SW480 (cell line): ENCODE data around the gene CHCHD10.
"Not testable (repeated sequence)": the region's sequence is repeated elsewhere in the genome, so short reads cannot be mapped to it uniquely, and the experiment has no call there.

Experiments used
- DNase-seq: peaks from one replicate; pipeline ENCODE4 v3.0.0-alpha.2; 2016; ENCODE audit warnings: low spot score

Gene CHCHD10

DNA sequence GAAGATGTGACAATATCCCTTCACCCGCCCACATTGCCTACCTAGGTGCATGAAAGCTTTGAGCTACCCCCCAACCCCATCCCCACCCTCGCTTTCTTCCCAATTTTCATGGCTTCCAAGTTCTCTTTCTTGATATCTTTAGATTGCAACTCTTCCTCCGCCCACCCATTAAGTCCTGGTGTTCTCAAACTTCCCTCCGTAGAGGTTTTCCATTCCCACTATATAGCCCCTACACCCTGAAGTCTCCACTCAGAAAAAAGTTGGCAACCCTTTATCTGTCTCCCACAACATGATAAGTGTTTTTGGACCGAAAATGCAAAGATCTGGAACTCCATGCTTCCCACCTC lies 17.4 kb downstream of the CHCHD10 start:
- no peak for DNase-seq

DNA sequence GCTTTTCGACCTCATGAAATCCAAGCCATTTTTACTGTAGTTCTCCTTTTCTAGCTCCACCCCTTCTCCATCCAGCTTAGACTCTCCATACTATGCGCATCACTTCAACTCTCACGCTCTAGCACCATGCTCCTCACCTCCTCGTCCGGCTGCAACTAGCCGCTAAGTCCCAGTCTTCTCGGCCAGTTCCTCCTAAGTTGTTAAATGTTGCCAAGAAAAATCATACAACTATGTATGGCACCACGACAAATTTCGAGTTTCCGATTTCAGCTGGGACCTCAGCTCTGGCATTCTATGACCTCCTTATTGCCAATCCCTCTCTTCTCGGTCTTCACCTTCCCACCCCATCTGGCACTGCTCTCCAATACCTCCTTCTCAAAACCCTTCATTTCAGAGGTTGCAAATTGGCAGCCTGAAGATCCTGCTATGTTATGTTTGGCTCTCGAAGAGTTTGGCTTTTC lies 17.9 kb downstream of the CHCHD10 start:
- DNase-seq, result no peak

DNA sequence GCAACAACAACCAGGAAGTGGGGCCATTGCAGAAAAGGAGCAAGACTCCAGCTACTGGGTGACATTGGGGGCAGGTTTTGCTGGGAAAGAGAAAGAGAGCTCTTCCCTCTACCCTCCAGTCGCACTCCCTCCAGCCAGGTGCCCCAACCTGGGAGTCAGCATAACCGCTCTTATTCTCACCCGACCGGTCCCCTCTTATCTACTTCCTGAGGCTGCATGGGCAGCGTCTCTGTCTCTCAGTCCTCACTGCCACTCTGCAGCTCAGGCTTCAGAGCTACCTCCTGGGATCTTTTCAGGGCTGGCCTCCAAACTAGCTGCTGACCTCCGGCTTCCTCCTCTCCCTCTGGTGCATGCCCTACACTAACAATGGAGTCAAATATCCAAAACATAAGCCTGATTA lies 22.0 kb downstream of the CHCHD10 start:
- DNase-seq, result no peak

DNA sequence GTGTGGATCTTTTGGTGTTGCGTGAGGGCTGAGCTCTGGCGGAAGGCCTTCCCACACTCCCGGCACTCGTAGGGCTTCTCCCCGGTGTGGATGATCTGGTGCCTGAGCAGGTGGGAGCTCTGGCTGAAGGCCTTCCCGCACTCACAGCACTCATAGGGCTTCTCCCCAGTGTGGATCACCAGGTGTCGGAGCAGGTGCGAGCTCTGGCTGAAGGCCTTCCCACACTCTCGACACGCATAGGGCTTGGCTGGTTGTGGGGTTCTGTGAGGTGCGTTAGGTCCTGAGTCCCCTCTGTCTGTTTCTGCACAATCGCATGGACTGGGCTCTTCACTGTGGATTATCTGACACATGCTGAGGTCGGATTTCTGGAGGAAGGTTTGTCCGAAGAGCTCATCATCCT lies 23.3 kb downstream of the CHCHD10 start:
- no peak for DNase-seq

DNA sequence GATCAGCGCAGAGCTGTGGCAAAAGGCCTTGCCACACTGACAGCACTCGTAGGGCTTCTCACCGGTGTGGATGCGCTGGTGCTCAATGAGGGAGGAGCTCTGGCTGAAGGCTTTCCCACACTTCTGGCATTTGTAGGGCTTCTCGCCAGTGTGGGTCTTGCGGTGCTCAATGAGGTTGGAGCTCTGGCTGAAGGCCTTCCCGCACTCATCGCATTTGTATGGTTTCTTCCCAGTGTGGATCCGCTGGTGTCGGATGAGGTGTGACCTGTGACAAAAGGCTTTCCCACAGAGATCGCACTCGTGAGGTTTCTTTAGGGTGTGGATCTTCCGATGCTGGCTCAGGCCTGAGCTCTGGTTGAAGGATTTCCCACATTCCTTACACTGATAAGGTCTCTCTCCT lies 23.8 kb downstream of the CHCHD10 start:
- DNase-seq, result no peak

DNA sequence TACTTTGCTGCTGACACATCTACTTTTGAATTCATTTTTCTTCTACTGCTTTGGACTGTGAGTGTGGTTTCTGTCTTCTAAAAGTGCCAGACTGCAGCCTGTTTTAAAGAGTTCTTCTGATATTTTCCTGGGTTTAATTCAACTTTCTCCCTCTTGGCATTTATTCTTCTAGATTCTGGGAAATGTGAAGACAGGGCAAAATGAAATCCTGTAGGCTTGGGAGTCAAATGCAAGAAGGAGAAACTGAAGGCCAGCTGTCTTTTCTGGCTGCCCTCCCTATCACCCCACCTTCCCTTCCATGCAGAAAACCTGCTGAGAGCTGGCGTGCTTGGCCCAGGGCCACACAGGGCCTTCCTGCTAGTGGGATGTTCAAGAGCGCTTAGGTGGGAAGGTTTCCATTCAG lies 24.5 kb downstream of the CHCHD10 start:
- no peak for DNase-seq

DNA sequence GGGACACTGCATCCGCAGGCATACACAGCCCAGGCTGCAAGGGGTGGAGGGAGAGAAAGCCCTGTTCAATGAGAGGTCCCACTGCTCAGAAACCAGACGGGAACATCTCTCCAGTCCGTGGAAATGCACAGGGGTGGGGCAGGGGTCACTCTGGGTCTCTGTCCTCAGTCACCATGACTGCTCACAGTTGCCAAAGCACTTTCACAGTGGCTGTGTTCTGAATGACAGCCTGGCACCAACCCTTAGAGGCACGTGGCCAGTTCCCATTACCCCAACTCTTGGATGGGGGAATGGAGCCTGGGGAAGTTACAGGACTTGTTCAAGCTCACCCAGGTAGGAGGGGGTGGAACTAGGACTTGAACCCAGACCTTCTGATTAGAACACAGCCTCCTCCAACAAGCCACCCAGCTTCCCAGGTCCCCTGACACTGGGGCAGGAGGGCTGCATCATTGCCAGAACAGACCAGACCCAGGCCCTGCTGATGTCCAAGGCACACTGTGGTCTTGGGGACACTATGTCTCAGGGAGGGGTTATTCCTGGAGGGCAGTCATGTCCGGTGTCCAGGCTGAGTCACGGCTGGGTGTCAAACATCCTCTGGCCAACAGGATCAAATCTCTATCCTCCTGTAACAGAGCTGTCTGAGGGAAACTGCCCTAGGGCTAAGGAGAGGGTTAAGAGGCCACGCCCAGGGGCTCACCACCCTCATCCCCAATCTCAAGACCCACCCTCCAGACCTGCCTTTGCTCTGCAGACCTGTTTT lies 25.1 kb downstream of the CHCHD10 start:
- DNase-seq, result no peak

DNA sequence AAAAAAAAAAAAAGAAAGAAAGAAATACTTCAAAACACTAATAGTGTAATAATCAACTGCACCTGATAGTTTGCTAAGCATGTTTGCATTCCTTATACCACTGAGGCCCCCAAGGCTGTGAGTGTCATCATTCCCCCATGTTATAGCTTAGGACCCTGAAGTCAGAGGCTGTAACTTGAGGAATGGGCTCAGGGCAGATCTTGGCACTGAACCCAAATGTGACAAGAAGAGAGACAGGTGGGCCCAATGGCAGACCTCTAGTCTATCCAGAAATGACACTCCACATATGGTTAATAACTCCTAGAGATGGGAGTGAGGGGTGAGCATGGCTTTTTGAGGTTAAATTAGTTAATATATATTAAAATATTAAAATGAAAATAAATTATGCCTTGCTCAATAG lies 30.1 kb downstream of the CHCHD10 start:
- no peak for DNase-seq

DNA sequence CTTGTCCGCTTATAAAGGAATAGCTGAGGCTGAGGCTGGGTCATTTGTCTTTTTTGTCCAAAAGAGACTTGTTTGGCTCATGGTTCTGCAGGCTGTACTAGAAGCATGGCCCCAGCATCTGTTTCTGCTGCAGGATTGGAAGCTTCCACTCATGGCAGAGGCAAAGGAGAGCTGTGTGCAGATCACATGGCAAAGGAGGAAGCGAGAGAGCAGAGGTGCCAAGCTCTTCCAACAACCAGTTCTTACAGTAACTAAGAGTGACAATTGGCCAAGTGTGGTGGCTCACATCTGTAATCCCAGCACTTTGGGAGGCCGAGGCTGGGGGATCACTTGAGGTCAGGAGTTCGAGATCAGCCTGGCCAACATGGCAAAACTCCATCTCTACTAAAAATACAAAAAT lies 39.7 kb downstream of the CHCHD10 start:
- not testable (repeated sequence) for DNase-seq

DNA sequence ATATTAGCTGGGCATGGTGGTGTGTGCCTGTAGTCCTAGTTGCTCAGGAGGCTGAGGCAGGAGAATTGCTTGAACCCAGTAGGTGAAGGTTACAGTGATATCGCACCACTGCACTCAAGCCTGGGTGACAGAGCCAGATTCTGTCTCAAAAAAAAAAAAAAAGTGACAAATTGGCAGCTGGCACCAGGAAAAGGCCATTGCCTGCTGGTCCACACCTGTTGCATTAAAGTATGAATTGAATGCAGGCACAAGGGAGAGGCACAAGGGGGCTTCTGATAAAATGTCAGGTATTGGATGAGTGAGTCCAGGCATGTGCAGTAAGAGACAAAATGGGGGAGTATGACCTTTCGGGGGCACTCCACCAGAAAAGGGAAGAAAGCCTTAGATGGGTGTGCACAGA lies 45.0 kb downstream of the CHCHD10 start:
- DNase-seq, result no peak

DNA sequence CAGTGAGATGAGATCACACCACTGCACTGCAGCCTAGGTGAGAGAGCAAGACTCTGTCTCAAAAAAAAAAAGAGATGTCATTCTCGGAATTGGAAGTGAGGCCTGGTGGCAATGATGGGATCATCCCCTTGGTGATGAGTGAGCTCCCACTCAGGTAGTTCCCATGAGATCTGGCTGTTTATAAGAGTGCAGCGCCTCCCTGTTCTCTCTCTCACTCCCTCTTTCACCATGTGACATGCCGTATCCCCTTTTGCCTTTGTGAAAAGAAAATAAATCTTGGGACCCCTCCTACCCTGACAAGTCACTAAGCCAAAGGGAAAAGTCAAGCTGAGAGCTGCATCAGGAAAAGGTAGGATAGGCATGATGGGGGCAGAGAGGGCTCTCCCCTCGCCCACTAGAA lies 45.6 kb downstream of the CHCHD10 start:
- DNase-seq, result no peak

DNA sequence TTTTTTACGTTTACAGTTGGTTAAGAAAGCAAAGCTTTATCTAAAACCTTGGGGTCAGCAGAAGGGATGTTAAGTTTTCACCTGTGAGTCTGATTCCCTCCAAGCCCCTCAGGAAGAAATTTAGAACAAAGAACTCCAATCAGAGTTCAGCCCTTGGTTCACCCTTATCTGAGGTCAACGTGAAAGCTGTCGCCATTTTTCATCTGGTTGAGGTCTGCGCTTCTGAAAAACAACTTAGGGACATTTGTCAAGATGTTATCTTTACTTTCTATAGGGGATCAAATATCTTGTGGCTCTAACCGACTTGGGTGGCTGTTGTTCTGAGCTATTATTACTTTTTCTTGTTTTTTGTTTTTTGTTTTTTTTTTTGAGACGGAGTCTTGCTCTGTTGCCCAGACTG lies 46.9 kb downstream of the CHCHD10 start:
- no peak for DNase-seq

DNA sequence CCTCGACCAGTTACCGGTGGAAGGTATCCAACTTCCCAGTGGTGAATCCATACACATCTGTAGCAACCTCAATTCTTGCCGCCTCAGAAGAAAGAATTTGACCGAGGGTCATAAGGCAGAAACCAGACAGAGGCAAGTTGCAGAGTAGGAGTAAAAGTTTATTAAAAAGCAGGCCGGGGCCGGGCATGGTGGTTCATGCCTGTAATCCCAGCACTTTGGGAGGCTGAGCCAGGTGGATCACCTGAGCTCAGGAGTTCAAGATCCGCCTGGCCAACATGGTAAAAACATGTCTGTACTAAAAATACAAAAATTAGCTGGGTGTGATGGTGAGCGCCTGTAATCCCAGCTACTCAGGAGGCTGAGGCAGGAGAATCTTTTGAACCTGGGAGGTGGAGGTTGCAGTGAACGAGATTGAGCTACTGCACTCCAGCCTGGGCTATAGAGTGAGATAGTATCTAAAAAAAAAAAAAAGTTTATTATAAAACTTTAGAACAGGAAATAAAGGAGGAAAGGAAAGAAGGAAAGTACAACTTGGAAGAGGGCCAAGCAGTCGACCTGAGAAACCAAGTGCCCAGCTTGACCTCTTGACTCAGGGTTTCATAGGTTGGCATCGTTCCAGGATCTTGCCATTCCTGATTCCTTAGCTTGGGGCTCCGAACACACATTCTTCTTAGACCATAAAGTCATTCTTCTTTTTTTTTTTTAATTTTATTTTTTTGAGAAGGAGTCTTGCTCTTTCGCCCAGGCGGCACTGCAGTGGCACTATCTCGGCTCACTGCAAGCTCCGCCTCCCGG lies 49.2 kb downstream of the CHCHD10 start:
- no peak for DNase-seq

DNA sequence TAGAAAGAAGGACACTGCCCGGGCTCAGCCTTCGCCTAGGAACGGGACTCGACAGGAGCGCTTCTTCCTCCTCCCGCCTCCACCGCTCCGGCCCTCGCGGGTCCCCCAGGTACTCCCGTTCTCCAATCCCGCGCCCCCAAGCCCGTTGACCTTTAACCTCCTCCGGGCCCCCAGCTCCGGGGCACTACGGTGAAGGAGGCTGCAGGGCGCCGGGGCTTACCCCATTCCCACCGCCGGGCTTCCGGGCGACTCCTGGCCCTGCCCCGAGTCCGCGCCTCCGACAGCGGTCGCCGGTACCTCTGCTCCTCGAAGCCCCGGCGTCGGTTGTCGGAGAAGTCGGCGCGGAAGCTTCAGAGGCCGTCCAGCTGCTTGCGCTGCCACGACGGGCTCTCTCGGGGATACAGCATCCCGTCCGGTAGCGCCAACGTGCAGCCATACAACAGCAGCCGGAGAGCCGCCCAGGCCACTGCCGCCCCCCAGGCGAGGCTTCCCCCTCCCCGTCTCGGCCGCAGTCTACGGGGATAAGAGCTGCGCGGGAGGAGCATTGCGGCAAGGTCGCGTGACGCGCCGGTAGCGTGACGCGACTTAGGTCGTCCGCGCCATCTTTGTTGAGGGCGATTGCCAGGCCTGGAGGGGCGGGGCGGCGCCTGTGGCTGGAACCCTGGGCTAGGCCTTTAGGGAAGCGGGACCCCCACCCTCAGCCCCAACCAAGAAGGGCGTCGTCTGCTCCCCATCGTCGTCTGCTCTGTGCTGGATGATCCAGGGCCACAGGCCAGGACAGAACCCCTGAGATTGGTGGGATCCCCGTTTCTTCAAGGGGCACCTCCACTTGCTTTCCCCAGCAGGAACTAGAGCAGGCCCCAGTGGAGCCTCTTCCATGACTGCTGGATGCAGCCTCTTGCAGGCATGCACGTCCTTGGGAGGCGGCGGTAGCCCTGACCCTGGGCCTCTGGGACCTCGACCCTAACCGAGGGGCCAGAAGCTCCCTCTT lies 50.7 kb downstream of the CHCHD10 start:
- peak; percentile 69 for DNase-seq
